AG04449 (cell line): ENCODE data around the gene GPD1L.

Experiments used
- CTCF ChIA-PET: fragments of 350-600 bp; formaldehyde crosslinking; extraction: SDS; loops from one replicate; lab custom pipeline; 2021; ENCODE audit warnings: antibody characterized with exemption; lab: Yijun Ruan, JAX
- POLR2A ChIA-PET: fragments of 400-600, 350-600 bp; formaldehyde crosslinking; extraction: SDS; loops from one replicate; lab custom pipeline; 2020; ENCODE audit warnings: antibody characterized with exemption, inconsistent platforms; lab: Yijun Ruan, JAX
- DNase-seq: peaks from one replicate; pipeline ENCODE4 v3.0.0-alpha.2; 2010; ENCODE audit warnings: low read depth, low spot score
- H3K4me3 ChIP-seq: 2 replicates; pipeline ENCODE4 v1.5.1; 2011; ENCODE audit warnings: low read depth, mild to moderate bottlenecking, control low read depth, low read length
- CTCF ChIP-seq: IDR thresholded peaks from one replicate; pipeline ENCODE4 v1.5.1; 2011; ENCODE audit warnings: mild to moderate bottlenecking, moderate library complexity, low read length, control low read depth, inconsistent platforms; ENCODE audit not compliant: insufficient read depth; ENCODE audit errors: missing control alignments

The GPD1L gene

GRCh38 chr3:32120471-32120870 lies 14.1 kb downstream of the GPD1L start:
- CTCF ChIA-PET, result no interaction called here
- no peak for TF ChIP-seq CTCF
- POLR2A ChIA-PET, result no interaction called here
- no peak overlapping the region for H3K4me3 ChIP-seq
- DNase-seq, result no peak

- TF ChIP-seq CTCF, result no peak
- no peak for DNase-seq
- no peak overlapping the region for H3K4me3 ChIP-seq
- ChIA-PET POLR2A (no interaction called here), CTCF (no interaction called here)
Observed at GRCh38 chr3:32121137-32121536, 14.7 kb downstream of the GPD1L start.

- no peak overlapping the region for H3K4me3 ChIP-seq
- TF ChIP-seq CTCF, result no peak
- DNase-seq, result no peak
- CTCF ChIA-PET, result no interaction called here
- POLR2A ChIA-PET, result no interaction called here
Observed at GRCh38 chr3:32123620-32124019, 17.2 kb downstream of the GPD1L start.

- CTCF ChIA-PET, result no interaction called here
- POLR2A ChIA-PET, result no interaction called here
- H3K4me3 ChIP-seq, result no peak overlapping the region
- no peak for TF ChIP-seq CTCF
- no peak for DNase-seq
Observed at GRCh38 chr3:32125012-32125411, 18.6 kb downstream of the GPD1L start.

GRCh38 chr3:32126305-32127015 lies 20.0 kb downstream of the GPD1L start:
- no peak overlapping the region for H3K4me3 ChIP-seq
- ChIA-PET CTCF (interaction anchor here (4.6 kb wide), 1 partner anchor 18 kb away, joined by 18 read pairs; no protein-coding TSS in a partner anchor), POLR2A (no interaction called here)
- TF ChIP-seq CTCF, result no peak
- no peak for DNase-seq

GRCh38 chr3:32127219-32127826 lies 20.9 kb downstream of the GPD1L start:
- no peak overlapping the region for H3K4me3 ChIP-seq
- ChIA-PET CTCF (interaction anchor here (4.6 kb wide), 1 partner anchor 17 kb away, joined by 18 read pairs; no protein-coding TSS in a partner anchor), POLR2A (no interaction called here)
- DNase-seq, result no peak
- TF ChIP-seq CTCF, result no peak
